ENCODE measurements around the gene RORC.

GRCh38 chr1:151800830-151801229 lies 30.8 kb downstream of the RORC start:
- TF ChIP-seq, protein P1, sequence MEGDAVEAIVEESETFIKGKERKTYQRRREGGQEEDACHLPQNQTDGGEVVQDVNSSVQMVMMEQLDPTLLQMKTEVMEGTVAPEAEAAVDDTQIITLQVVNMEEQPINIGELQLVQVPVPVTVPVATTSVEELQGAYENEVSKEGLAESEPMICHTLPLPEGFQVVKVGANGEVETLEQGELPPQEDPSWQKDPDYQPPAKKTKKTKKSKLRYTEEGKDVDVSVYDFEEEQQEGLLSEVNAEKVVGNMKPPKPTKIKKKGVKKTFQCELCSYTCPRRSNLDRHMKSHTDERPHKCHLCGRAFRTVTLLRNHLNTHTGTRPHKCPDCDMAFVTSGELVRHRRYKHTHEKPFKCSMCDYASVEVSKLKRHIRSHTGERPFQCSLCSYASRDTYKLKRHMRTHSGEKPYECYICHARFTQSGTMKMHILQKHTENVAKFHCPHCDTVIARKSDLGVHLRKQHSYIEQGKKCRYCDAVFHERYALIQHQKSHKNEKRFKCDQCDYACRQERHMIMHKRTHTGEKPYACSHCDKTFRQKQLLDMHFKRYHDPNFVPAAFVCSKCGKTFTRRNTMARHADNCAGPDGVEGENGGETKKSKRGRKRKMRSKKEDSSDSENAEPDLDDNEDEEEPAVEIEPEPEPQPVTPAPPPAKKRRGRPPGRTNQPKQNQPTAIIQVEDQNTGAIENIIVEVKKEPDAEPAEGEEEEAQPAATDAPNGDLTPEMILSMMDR (IDR thresholded peaks at IDR 0.05), result no peak
- TF ChIP-seq SP1 (CRISPR knock-in tag; conservative IDR thresholded peaks at IDR 0.05) (no peak), TEAD4 (CRISPR knock-in tag; IDR thresholded peaks at IDR 0.05) (no peak), FOXK1 (CRISPR knock-in tag; IDR thresholded peaks at IDR 0.05) (no peak), ZNF423 (CRISPR knock-in tag; IDR thresholded peaks at IDR 0.05) (no peak), CBFB (CRISPR knock-in tag; IDR thresholded peaks at IDR 0.05; ENCODE audit: low read depth) (no peak), MAX (CRISPR knock-in tag; IDR thresholded peaks at IDR 0.05) (no peak), ZNF121 (CRISPR knock-in tag; IDR thresholded peaks at IDR 0.05) (no peak)
- TF ChIP-seq, protein P2, sequence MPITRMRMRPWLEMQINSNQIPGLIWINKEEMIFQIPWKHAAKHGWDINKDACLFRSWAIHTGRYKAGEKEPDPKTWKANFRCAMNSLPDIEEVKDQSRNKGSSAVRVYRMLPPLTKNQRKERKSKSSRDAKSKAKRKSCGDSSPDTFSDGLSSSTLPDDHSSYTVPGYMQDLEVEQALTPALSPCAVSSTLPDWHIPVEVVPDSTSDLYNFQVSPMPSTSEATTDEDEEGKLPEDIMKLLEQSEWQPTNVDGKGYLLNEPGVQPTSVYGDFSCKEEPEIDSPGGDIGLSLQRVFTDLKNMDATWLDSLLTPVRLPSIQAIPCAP (CRISPR knock-in tag; IDR thresholded peaks at IDR 0.05), result no peak
- TF ChIP-seq, protein P3, sequence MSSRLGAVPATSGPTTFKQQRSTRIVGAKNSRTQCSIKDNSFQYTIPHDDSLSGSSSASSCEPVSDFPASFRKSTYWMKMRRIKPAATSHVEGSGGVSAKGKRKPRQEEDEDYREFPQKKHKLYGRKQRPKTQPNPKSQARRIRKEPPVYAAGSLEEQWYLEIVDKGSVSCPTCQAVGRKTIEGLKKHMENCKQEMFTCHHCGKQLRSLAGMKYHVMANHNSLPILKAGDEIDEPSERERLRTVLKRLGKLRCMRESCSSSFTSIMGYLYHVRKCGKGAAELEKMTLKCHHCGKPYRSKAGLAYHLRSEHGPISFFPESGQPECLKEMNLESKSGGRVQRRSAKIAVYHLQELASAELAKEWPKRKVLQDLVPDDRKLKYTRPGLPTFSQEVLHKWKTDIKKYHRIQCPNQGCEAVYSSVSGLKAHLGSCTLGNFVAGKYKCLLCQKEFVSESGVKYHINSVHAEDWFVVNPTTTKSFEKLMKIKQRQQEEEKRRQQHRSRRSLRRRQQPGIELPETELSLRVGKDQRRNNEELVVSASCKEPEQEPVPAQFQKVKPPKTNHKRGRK (CRISPR knock-in tag; IDR thresholded peaks at IDR 0.05; ENCODE audit: borderline replicate concordance), result no peak
- TF ChIP-seq, protein P4, sequence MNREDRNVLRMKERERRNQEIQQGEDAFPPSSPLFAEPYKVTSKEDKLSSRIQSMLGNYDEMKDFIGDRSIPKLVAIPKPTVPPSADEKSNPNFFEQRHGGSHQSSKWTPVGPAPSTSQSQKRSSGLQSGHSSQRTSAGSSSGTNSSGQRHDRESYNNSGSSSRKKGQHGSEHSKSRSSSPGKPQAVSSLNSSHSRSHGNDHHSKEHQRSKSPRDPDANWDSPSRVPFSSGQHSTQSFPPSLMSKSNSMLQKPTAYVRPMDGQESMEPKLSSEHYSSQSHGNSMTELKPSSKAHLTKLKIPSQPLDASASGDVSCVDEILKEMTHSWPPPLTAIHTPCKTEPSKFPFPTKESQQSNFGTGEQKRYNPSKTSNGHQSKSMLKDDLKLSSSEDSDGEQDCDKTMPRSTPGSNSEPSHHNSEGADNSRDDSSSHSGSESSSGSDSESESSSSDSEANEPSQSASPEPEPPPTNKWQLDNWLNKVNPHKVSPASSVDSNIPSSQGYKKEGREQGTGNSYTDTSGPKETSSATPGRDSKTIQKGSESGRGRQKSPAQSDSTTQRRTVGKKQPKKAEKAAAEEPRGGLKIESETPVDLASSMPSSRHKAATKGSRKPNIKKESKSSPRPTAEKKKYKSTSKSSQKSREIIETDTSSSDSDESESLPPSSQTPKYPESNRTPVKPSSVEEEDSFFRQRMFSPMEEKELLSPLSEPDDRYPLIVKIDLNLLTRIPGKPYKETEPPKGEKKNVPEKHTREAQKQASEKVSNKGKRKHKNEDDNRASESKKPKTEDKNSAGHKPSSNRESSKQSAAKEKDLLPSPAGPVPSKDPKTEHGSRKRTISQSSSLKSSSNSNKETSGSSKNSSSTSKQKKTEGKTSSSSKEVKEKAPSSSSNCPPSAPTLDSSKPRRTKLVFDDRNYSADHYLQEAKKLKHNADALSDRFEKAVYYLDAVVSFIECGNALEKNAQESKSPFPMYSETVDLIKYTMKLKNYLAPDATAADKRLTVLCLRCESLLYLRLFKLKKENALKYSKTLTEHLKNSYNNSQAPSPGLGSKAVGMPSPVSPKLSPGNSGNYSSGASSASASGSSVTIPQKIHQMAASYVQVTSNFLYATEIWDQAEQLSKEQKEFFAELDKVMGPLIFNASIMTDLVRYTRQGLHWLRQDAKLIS (CRISPR knock-in tag; IDR thresholded peaks at IDR 0.05; ENCODE audit: borderline replicate concordance), result no peak

Measured in WTC11 (cell line).